Ovary (tissue), 3 donors: ENCODE data around the gene ANKDD1A.

ENCODE experiments used
- CTCF ChIP-seq, 3 donors: fragments of 450-650 bp in 2 of 3; fragments of 200-600 bp in 1 of 3; IDR thresholded peaks; one replicate each; pipeline versions ENCODE4 v1.5.1 to v1.8.0; 2016 to 2022; ENCODE audit warnings: antibody characterized with exemption in 3 of 3, mild to moderate bottlenecking in 1 of 3
- POLR2A ChIP-seq: fragments of 450-650 bp; IDR thresholded peaks from one replicate; pipeline ENCODE4 v1.6.1; 2017; ENCODE audit warnings: antibody characterized with exemption, mild to moderate bottlenecking, moderate library complexity
- donor health status: DM: no; HTN: no; CAD: no.

- TF ChIP-seq CTCF (IDR thresholded peaks at IDR 0.05) (no peak), POLR2A (no peak)
Measured at GRCh38 chr15:64975390-64975789, 63.7 kb downstream of the ANKDD1A start.
